Non-pigmented ciliary epithelial cell (primary cell): ENCODE results near the gene JPH2.

ENCODE experiments used
- DNase-seq: peaks from one replicate; pipeline ENCODE4 v3.0.0-alpha.2; 2010; ENCODE audit warnings: low read depth

The JPH2 gene

GRCh38 chr20:44099832-44100231, 87.2 kb downstream of the JPH2 start:
- no peak for DNase-seq

- no peak for DNase-seq
Observed at GRCh38 chr20:44098657-44099056, 88.3 kb downstream of the JPH2 start.

GRCh38 chr20:44098256-44098630, 88.7 kb downstream of the JPH2 start:
- no peak for DNase-seq

GRCh38 chr20:44097521-44098255, 89.3 kb downstream of the JPH2 start:
- DNase-seq, result no peak

GRCh38 chr20:44095831-44096230, 91.2 kb downstream of the JPH2 start:
- no peak for DNase-seq

GRCh38 chr20:44093249-44093582, 93.8 kb downstream of the JPH2 start:
- DNase-seq, result no peak

GRCh38 chr20:44092551-44093248, 94.3 kb downstream of the JPH2 start:
- no peak for DNase-seq

- DNase-seq, result no peak
Observed at GRCh38 chr20:44091026-44091425, 96.0 kb downstream of the JPH2 start.

- peak; percentile 44 for DNase-seq
Observed at GRCh38 chr20:44089987-44090674, 96.9 kb downstream of the JPH2 start.

GRCh38 chr20:44087857-44088120, 99.2 kb downstream of the JPH2 start:
- no peak for DNase-seq

GRCh38 chr20:44087051-44087856, 99.7 kb downstream of the JPH2 start:
- DNase-seq, result no peak

- no peak for DNase-seq
Observed at GRCh38 chr20:44085616-44086434, 101.2 kb downstream of the JPH2 start.

- DNase-seq, result no peak
Observed at GRCh38 chr20:44084891-44085290, 102.1 kb downstream of the JPH2 start.

GRCh38 chr20:44084439-44084838, 102.5 kb downstream of the JPH2 start:
- no peak for DNase-seq

GRCh38 chr20:44083220-44083933, 103.6 kb downstream of the JPH2 start:
- no peak for DNase-seq

GRCh38 chr20:44081888-44082287, 105.1 kb downstream of the JPH2 start:
- DNase-seq, result no peak

- DNase-seq, result no peak
Observed at GRCh38 chr20:44081476-44081875, 105.5 kb downstream of the JPH2 start.

GRCh38 chr20:44080646-44081267, 106.2 kb downstream of the JPH2 start:
- DNase-seq, result peak; percentile 52

- no peak for DNase-seq
Observed at GRCh38 chr20:44080064-44080463, 106.9 kb downstream of the JPH2 start.

- no peak for DNase-seq
Observed at GRCh38 chr20:44079291-44079690, 107.7 kb downstream of the JPH2 start.

- no peak for DNase-seq
Observed at GRCh38 chr20:44075950-44076232, 111.1 kb downstream of the JPH2 start.
